Measurements from ENCODE around the gene LOXL3. TPM values are rescaled to one million over a fixed set of nuclear protein-coding genes. Genes with fewer than 3 reads are reported as not detected.

LOXL3 gene
- total and polyA plus RNA-seq, 2 donors (not counting 1 experiment from before 2014, with no cell fraction given): 0.97 to 1.2 TPM

- H3K27me3 Mint-ChIP-seq: peaks cover 65% of the 10 kb centered on the region
- ChIA-PET CTCF (interaction anchor here (0.8 to 3.0 kb wide), 7 partner anchors 8 to 87 kb away, joined by 3 to 16 read pairs (median 4); partner anchors contain the start of genes CCDC142 and TTC31), POLR2A (interaction anchor here (1.5 kb wide), 1 partner anchor 19 kb away, joined by 8 read pairs; the partner anchor contains the start of genes CCDC142 and TTC31)
- no peak for DNase-seq
- no peak overlapping the region for H3K9ac ChIP-seq (ENCODE audit: low read length)
- no peaks in the 10 kb centered on the region for H3K9me3 Mint-ChIP-seq (ENCODE audit: insufficient read depth)
- peaks cover 2% of the 10 kb centered on the region for H3K79me2 ChIP-seq (ENCODE audit: control insufficient read depth, insufficient read depth, low read length)
- TF ChIP-seq EZH2 (IDR thresholded peaks at IDR 0.05; ENCODE audit: borderline replicate concordance, insufficient read depth, low read depth, low read length, poor library complexity, severe bottlenecking): no peak
- TF ChIP-seq, protein P1, sequence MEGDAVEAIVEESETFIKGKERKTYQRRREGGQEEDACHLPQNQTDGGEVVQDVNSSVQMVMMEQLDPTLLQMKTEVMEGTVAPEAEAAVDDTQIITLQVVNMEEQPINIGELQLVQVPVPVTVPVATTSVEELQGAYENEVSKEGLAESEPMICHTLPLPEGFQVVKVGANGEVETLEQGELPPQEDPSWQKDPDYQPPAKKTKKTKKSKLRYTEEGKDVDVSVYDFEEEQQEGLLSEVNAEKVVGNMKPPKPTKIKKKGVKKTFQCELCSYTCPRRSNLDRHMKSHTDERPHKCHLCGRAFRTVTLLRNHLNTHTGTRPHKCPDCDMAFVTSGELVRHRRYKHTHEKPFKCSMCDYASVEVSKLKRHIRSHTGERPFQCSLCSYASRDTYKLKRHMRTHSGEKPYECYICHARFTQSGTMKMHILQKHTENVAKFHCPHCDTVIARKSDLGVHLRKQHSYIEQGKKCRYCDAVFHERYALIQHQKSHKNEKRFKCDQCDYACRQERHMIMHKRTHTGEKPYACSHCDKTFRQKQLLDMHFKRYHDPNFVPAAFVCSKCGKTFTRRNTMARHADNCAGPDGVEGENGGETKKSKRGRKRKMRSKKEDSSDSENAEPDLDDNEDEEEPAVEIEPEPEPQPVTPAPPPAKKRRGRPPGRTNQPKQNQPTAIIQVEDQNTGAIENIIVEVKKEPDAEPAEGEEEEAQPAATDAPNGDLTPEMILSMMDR (IDR thresholded peaks at IDR 0.05): no peak
- WGBS (ENCODE audit: insufficient coverage): 80% methylated on average over 17 of the region's 18 CpGs
- H3K4me3 Mint-ChIP-seq: peak overlapping the region; percentile 86
- H3K4me1 Mint-ChIP-seq: peaks cover 67% of the 10 kb centered on the region
- H3K9me3 ChIP-seq (ENCODE audit: control extremely low read depth in 1 of 3, control insufficient read depth in 2 of 3, insufficient read depth in 1 of 3, low read length in 2 of 3): peaks cover 0 to 31% (median 0%) of the 10 kb centered on the region in 3 donors
- no peak for ATAC-seq (ENCODE audit: low read depth)
- no peak overlapping the region for H3K4me3 ChIP-seq (ENCODE audit: control extremely low read depth in 1 of 5, extremely low read depth in 1 of 5, insufficient read depth in 1 of 5, low read depth in 2 of 5, low read length in 4 of 5)
- no peak overlapping the region for H3K27ac ChIP-seq (ENCODE audit: low read length in 2 of 2)
- no peaks in the 10 kb centered on the region for H4K20me1 ChIP-seq (ENCODE audit: control insufficient read depth, insufficient read depth, low read length, poor library complexity, severe bottlenecking)
- H2AFZ ChIP-seq (ENCODE audit: insufficient read depth, low read depth, low read length, poor library complexity, severe bottlenecking): no peak overlapping the region
- H3K4me2 ChIP-seq (replicated peaks; ENCODE audit: low read depth, low read length, poor library complexity, severe bottlenecking): no peak overlapping the region
- H3K27me3 ChIP-seq (replicated peaks in 1 of 4; ENCODE audit: control extremely low read depth in 1 of 4, control insufficient read depth in 3 of 4, insufficient read depth in 4 of 4, low read length in 3 of 4): peaks cover 0 to 89% (median 38%) of the 10 kb centered on the region in 4 experiments
- peaks cover 0 to 10% of the 10 kb centered on the region in 2 experiments for H3K36me3 ChIP-seq (replicated peaks in 1 of 2; ENCODE audit: control extremely low read depth in 1 of 2, control insufficient read depth in 1 of 2, extremely low read depth in 1 of 2, insufficient read depth in 2 of 2, low read length in 1 of 2)
- H3K27ac Mint-ChIP-seq: no peak overlapping the region
- peaks cover 55 to 56% of the 10 kb centered on the region in 2 donors for H3K4me1 ChIP-seq (ENCODE audit: control insufficient read depth in 2 of 2, insufficient read depth in 2 of 2, low read length in 2 of 2)
- intact Hi-C loops (cut with micrococcal nuclease): no loop called here
These were observed 52.2 kb downstream of the LOXL3 start for GRCh38 chr2:74501335-74502071.

DNA sequence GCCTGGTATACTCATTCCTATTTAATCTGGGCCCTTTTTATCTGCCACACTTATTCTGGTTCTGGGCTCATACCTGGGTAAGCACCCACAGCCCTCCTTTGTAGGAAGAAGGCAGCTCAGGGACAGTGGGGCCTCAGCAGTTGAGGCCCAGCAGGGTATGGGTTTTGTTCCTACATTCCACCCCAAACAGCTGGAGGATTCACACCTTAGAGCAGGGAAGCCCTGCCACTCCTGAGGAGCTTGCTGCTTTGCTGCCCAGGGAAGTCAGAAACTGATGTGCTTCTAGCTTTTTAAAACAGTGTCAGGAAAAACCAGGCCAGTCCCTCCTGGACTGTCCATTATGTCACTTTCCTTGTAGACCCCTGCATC is 53.2 kb downstream of the LOXL3 start:
- Mint-ChIP-seq H3K27me3 (peaks cover 65% of the 10 kb centered on the region), H3K27ac (no peak overlapping the region), H3K4me3 (no peak overlapping the region), H3K4me1 (peaks cover 61% of the 10 kb centered on the region), H3K9me3 (ENCODE audit: insufficient read depth) (no peaks in the 10 kb centered on the region)
- Histone ChIP-seq H3K36me3 (replicated peaks in 1 of 2; ENCODE audit: control extremely low read depth in 1 of 2, control insufficient read depth in 1 of 2, extremely low read depth in 1 of 2, insufficient read depth in 2 of 2, low read length in 1 of 2) (peaks cover 0 to 6% of the 10 kb centered on the region in 2 experiments), H4K20me1 (ENCODE audit: control insufficient read depth, insufficient read depth, low read length, poor library complexity, severe bottlenecking) (no peaks in the 10 kb centered on the region), H3K4me2 (replicated peaks; ENCODE audit: low read depth, low read length, poor library complexity, severe bottlenecking) (no peak overlapping the region), H3K27me3 (replicated peaks in 1 of 4; ENCODE audit: control extremely low read depth in 1 of 4, control insufficient read depth in 3 of 4, insufficient read depth in 4 of 4, low read length in 3 of 4) (peaks cover 0 to 84% (median 38%) of the 10 kb centered on the region in 4 experiments), H3K27ac (ENCODE audit: low read length in 2 of 2) (no peak overlapping the region), H3K9me3 (ENCODE audit: control extremely low read depth in 1 of 3, control insufficient read depth in 2 of 3, insufficient read depth in 1 of 3, low read length in 2 of 3) (peaks cover 0 to 31% (median 0%) of the 10 kb centered on the region in 3 donors), H3K4me3 (ENCODE audit: control extremely low read depth in 1 of 5, extremely low read depth in 1 of 5, insufficient read depth in 1 of 5, low read depth in 2 of 5, low read length in 4 of 5) (no peak overlapping the region), H2AFZ (ENCODE audit: insufficient read depth, low read depth, low read length, poor library complexity, severe bottlenecking) (no peak overlapping the region), H3K9ac (ENCODE audit: low read length) (no peak overlapping the region), H3K79me2 (ENCODE audit: control insufficient read depth, insufficient read depth, low read length) (no peaks in the 10 kb centered on the region), H3K4me1 (ENCODE audit: control insufficient read depth in 2 of 2, insufficient read depth in 2 of 2, low read length in 2 of 2) (peaks cover 49 to 54% of the 10 kb centered on the region in 2 donors)
- ChIA-PET POLR2A (interaction anchor here (1.5 kb wide), 1 partner anchor 18 kb away, joined by 8 read pairs; the partner anchor contains the start of genes CCDC142 and TTC31), CTCF (interaction anchor here (0.6 to 3.0 kb wide), 6 partner anchors 9 to 86 kb away, joined by 3 to 16 read pairs (median 6); partner anchors contain the start of genes CCDC142 and TTC31)
- DNase-seq (no peak), ATAC-seq (ENCODE audit: low read depth) (no peak)
- TF ChIP-seq EZH2 (IDR thresholded peaks at IDR 0.05; ENCODE audit: borderline replicate concordance, insufficient read depth, low read depth, low read length, poor library complexity, severe bottlenecking): no peak
- TF ChIP-seq, protein P1 (IDR thresholded peaks at IDR 0.05): no peak
- intact Hi-C loops (cut with micrococcal nuclease): no loop called here
